GM19238 (cell line): Measurements from ENCODE around the gene CHAC2.
"Not testable (repeated sequence)": the region's sequence is repeated elsewhere in the genome, so short reads cannot be mapped to it uniquely, and the experiment has no call there.

ENCODE experiments used
- DNase-seq: peaks from one replicate; pipeline ENCODE4 v3.0.0; 2011; ENCODE audit warnings: low spot score; ENCODE audit not compliant: insufficient read length

Gene CHAC2

GRCh38 chr2:53767405-53768241 lies at the start of gene CHAC2:
CHAC2 (plus strand) TSS chr2:53767804; CDS start chr2:53767887, 83 bp downstream.
- peak; percentile 72 for DNase-seq

GRCh38 chr2:53720944-53721343 lies 46.7 kb upstream of the CHAC2 start:
- DNase-seq = not testable (repeated sequence)

DNA sequence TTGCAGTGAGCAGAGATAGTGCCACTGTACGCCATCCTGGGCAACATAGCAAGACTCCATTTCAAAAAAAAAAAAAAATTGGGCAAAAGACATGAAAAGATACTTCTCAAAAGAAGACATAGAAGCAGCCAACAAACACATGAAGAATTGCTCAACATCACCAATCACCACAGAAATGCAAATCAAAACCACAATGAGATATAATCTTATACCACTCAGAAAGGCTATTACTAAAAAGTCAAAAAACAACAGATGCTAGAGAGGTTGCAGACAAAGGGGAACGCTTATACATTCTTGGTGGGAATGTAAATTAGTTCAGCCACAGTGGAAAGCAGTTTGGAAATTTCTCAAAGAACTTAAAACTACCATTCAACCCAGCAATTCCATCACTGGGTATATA lies 43.1 kb upstream of the CHAC2 start:
- no peak for DNase-seq

GRCh38 chr2:53725662-53726061 lies 41.9 kb upstream of the CHAC2 start:
- DNase-seq = no peak

- DNase-seq = no peak
These were observed 39.7 kb upstream of the CHAC2 start for GRCh38 chr2:53727921-53728320.

DNA sequence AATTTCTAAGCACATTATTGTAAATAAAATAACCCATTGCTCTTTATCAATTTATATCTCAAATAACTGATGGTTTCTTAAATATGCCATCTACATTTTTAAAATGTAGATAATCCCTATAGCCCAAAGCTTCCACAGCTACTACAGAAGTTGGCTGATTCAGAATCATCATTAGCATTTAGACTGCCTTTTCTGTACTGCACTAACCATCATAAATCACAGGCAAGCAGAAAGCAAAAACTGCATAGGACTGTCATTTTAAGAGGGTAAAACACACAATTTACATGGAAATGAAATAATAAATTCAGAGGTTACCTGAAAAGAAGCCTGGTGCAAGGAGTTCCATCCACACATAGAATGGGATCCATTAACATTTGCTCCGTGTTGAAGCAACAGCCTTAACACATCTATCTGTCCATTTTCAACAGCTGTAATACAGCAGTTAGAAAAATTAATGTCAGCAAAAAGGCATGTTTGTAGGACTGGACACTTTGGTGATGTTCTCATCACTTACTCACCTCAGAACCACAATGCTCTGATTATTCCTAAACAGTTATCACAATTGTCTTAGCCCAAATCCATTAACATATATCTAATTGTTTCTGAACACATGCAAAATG lies 38.4 kb upstream of the CHAC2 start:
- DNase-seq = no peak

- no peak for DNase-seq
These were observed 30.5 kb upstream of the CHAC2 start for GRCh38 chr2:53737091-53737490.

- DNase-seq = no peak
These were observed 28.6 kb upstream of the CHAC2 start for GRCh38 chr2:53739032-53739431.

- no peak for DNase-seq
These were observed 27.4 kb upstream of the CHAC2 start for GRCh38 chr2:53740170-53740569.

GRCh38 chr2:53744395-53745065 lies 23.1 kb upstream of the CHAC2 start:
- no peak for DNase-seq

- DNase-seq = no peak
These were observed 17.4 kb upstream of the CHAC2 start for GRCh38 chr2:53750041-53750768.

DNA sequence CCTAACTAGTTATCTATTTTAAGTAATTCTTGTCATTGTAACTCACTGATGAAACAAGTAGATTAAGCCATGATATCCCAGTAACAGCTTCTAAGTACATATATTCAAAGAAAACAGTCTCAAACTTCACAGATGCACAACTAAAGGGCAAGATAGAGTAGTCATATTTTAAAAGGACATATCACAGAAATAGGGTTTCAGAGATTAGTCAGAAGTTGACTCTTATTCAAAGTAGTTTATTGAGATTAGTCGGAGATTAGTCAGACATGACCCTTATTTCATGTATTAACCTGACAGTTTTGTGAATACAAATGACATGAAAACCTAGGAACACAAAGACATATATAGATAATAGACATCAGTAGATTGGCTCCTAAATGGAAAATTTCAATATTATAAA lies 15.9 kb upstream of the CHAC2 start:
- no peak for DNase-seq

DNA sequence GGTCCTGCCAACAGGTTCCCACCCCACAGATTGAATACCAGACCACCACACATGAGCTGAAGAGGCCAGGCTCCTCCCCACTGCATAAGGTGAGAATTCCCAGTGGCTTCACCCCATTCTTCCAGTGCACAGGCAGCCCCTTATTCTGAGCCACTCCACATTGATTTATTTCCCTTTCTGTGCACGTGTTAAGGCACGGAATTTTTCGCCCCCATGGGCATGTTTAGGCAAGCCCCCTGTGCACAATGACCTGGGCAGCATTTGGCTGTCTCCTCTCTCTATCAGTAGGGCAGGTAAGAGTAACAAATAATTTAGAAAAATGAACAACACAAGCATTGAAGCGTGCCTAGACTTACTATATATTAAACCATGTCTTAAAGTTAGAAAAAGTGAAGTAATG lies 15.2 kb upstream of the CHAC2 start:
- DNase-seq = no peak

GRCh38 chr2:53753041-53753440 lies 14.6 kb upstream of the CHAC2 start:
- DNase-seq = no peak

- no peak for DNase-seq
These were observed 12.5 kb upstream of the CHAC2 start for GRCh38 chr2:53755121-53755520.

DNA sequence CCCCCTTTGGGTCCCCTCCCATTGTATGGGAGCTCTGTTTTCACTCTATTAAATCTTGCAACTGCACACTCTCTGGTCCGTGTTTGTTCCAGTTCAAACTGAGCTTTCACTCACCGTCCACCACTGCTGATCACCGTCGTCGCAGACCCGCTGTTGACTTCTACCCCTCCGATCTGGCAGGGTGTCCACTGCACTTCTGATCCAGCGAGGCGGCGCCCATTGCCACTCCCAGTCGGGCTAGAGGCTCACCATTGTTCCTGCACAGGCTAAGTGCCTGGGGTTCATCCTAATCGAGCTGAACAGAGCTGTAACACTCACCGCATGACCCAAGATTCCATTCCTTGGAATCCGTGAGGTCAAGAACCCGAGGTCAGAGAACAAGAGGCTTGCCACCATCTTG lies 11.0 kb upstream of the CHAC2 start:
- no peak for DNase-seq

DNA sequence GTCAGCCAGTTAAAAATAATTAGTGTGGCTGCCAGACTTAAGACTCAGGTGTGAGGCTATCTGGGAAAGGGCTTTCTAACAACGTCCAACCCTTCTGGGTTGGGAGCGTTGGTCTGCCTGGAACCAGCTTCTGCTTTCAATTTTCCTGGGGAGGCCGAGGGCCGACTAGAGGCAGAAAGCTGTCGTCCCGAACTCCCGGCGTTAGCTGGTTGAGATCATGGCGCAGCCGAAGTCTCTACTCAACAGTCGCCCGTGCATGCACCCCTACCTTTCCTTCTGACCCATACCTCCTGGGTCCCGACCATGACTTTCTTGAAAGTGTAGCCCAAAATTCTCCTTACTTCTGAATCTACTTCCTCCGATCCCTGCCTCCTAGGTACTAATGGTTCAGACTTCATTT lies 10.4 kb upstream of the CHAC2 start:
- not testable (repeated sequence) for DNase-seq

- no peak for DNase-seq
These were observed 1.8 kb upstream of the CHAC2 start for GRCh38 chr2:53765767-53766166.

DNA sequence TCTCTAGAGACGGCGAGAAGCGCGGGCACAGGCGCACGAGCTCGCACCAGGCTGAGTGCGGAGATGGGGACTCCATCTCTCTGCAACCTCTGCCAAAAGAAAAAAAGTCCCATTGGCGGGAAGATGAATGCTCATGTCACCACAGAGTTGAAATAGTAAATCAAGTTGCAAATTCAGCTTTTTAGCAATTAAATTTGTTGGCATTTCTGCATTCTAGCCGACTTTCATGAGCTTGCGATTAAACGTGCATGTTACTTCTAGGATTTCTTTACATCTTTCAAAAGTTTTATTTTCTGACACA lies 588 bp downstream of the CHAC2 start:
- no peak for DNase-seq

GRCh38 chr2:53769318-53769945 lies 1.8 kb downstream of the CHAC2 start:
- no peak for DNase-seq

DNA sequence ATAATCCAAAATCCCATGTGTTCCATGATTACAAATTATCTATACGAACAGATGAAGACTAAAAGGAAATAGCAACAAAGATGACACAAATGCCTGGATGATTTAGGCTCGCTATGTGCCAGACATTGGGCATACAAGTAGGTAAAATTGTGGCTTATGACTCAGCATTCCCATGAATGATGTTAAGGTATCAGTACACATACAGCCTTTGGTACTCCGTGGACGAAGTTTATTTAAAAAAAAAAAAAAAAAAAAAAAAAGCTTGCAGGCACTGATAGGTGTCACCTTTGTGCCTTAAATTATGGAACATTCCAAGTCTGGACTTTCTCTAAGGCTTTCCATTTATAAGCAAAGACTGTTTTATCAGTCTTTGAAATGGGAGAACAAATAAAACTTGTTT lies 2.7 kb downstream of the CHAC2 start:
- DNase-seq = no peak

- no peak for DNase-seq
These were observed 9.5 kb downstream of the CHAC2 start for GRCh38 chr2:53777134-53777533.
